ENCODE data around the gene POLN. TPM values are rescaled to one million over a fixed set of nuclear protein-coding genes. Genes with fewer than 3 reads are reported as not detected.

The POLN gene
- total RNA-seq, 3 donors from 2014 or later, result 1.4 to 4.6 (median 1.4) TPM

DNA sequence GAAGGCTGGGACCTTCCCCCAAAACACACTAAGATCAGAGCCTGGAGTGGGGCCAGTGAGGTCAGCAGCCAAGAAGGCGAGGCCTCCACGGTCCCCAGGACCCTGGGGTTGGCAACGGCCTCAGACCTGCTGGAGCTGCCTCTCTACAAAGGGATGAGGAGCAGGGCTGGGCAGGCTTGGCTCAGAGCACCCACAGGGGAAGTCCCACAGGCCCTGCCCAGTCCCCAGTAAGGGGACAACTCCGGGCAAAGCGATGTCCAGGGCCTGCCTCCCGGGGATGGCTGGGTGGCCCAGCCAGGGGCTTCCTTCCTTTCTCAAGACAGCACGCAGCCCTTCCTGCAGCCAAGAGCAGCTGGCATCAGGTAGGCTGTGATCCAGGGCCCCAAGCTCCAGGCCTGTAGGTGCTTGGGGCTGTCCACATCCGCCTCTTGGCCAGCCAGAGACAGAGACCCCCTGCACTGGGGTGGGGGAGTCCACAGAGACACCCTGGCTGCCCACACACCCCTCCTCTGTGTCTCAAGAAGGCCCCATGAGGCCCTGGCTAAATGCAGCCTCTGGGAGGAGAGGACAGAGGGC is 14.3 kb upstream of the POLN start:
- ATAC-seq (no peak), DNase-seq (peak; percentile 2 to 56 (median 31))
- TF ChIP-seq, protein P1, sequence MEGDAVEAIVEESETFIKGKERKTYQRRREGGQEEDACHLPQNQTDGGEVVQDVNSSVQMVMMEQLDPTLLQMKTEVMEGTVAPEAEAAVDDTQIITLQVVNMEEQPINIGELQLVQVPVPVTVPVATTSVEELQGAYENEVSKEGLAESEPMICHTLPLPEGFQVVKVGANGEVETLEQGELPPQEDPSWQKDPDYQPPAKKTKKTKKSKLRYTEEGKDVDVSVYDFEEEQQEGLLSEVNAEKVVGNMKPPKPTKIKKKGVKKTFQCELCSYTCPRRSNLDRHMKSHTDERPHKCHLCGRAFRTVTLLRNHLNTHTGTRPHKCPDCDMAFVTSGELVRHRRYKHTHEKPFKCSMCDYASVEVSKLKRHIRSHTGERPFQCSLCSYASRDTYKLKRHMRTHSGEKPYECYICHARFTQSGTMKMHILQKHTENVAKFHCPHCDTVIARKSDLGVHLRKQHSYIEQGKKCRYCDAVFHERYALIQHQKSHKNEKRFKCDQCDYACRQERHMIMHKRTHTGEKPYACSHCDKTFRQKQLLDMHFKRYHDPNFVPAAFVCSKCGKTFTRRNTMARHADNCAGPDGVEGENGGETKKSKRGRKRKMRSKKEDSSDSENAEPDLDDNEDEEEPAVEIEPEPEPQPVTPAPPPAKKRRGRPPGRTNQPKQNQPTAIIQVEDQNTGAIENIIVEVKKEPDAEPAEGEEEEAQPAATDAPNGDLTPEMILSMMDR (IDR thresholded peaks at IDR 0.05), result no peak
- intact Hi-C loops (cut with DNase I, micrococcal nuclease), result no loop called here
- Histone ChIP-seq H3K4me3 (no peak overlapping the region), H3K9me3 (no peaks in the 10 kb centered on the region), H3K4me1 (ENCODE audit: low read depth) (peaks cover 19% of the 10 kb centered on the region), H3K36me3 (ENCODE audit: low read depth) (peaks cover 3% of the 10 kb centered on the region)

DNA sequence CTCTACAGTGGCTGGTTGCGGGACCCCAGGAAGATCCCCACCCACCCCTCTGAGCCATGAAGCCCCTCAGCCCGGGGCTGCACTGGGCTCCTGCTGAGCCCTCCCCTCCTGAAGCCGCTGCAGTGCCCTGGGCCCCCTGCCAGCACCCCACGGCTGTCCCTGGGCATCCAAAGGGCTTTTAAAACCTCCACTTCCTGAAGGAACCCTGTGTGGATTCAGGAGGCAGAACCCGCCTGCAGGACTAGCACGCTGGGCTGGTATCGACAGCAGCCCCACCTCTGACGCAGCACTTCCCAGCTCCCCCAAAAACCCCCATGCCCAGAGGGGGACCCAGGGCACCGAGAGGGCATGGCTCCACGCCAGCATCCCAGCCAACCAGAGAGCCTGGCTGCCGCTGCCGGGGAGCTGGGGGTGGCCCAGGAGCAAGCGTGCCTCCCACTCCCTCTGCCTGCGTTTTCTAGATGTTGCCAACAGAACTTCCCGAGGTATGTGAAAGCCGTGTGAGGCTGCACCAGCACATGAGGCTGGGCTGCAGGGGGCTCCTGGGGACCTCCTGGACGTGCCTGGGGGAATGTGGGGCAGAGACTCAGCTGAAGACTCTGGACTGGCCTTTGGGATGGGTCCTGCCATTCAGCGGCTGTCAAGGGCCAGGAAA is 13.7 kb upstream of the POLN start:
- ATAC-seq, result no peak

DNA sequence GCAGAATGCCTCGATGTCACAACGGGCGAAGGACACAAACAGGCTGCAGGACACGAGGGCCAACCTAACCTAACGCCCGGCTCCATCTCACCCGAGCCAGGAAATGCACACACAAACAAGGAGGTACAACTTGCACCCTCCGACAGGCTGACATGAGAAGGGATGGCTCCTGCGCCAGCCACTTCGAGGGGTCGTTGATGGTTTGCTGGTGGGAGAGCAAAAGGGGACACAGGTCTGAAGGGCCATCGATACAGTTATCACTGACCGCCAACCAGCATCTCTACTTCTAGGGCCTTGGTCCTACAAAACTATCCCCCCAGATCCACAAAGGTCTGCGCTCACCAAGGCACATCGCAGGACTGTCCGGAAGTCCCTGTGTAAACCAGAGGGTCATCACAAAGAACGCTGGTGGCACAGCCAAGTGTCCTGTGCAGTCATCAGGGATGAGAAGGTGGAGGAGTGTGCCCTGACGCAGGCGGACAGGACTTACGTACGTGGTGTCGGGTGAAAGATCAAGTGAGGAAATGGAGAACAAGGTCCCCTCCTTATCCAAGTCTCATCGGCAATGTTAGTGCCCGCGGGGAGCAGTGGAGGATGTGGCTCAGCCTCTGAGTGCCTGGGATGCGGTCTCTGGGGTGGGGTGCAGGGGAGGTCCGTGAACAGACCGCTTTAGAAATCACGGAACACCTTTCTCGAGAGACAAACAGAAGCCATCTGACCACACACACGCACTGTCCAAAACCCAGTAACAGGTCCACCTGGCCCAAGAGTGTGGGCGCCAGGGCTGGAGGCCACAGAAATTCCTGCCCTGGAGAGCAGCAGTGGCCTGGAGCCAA is 13.0 kb upstream of the POLN start:
- intact Hi-C loops (cut with DNase I, micrococcal nuclease), result no loop called here
- DNase-seq (peak in 2 of 3 donors; percentile 24 to 36), ATAC-seq (no peak)
- H3K4me1 ChIP-seq (ENCODE audit: low read depth), result peaks cover 8% of the 10 kb centered on the region
- H3K9me3 ChIP-seq, result no peaks in the 10 kb centered on the region
- TF ChIP-seq, protein P1 (IDR thresholded peaks at IDR 0.05), result no peak
- peaks cover 3% of the 10 kb centered on the region for H3K36me3 ChIP-seq (ENCODE audit: low read depth)
- no peak overlapping the region for H3K4me3 ChIP-seq

More for the DNA sequence above, 13.7 kb upstream of the POLN start:
- peaks cover 3% of the 10 kb centered on the region for H3K36me3 ChIP-seq (ENCODE audit: low read depth)
- H3K9me3 ChIP-seq, result no peaks in the 10 kb centered on the region
- H3K4me3 ChIP-seq, result no peak overlapping the region
- peak; percentile 7 to 55 (median 25) for DNase-seq
- H3K4me1 ChIP-seq (ENCODE audit: low read depth), result peaks cover 15% of the 10 kb centered on the region
- TF ChIP-seq, protein P1 (IDR thresholded peaks at IDR 0.05), result no peak
- intact Hi-C loops (cut with DNase I, micrococcal nuclease), result no loop called here

DNA sequence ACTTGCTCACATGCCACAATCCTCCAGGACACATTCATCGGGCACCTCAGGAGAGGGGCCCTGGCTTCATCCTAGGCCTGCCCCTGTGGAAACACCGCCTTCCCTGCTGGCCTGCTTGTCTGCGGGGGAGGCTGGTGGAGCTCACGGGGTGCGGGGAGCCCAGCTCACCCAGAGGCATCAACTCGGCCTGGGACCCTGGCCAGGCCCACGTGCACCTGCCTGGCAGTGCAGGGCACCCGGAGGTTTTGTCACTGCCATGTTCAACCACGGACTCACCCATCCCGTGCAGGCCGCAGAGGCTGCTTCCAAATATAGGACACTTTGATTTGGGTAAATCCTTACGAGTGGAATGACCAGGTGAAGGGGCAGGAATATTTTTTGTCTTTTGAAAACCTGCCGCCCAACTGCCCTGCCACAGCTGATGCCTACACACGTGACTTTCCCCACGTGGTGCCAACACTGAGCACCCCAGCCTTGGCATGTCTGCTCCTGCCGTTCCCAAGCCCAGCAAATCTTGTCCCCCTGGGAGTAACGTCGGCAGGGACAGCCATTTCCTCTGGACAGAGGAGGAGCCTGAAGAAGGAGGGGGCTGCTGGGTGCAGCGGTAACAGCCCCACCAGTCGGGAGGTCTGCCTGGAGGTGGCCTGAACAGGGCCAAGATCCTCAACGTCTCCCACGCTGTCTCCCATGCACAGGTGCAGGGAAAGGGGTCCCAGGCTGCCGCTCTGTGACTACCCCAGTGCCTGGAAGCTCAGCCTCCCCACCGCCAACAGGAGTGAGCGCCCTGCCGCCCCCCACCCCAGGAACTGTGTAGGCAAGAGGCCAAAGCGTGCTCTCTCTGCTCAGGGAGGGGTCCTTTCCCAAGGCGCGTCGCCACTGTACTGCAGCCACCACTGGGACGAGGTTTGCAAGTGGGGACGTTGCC is 11.5 kb upstream of the POLN start:
- DNase-seq (peak in 2 of 3 donors; percentile 22 to 47), ATAC-seq (no peak)
- no peaks in the 10 kb centered on the region for H3K9me3 ChIP-seq
- no peak overlapping the region for H3K4me3 ChIP-seq
- intact Hi-C loops (cut with DNase I, micrococcal nuclease), result no loop called here
- peaks cover 3% of the 10 kb centered on the region for H3K36me3 ChIP-seq (ENCODE audit: low read depth)
- TF ChIP-seq, protein P1 (IDR thresholded peaks at IDR 0.05), result no peak
- H3K4me1 ChIP-seq (ENCODE audit: low read depth), result peaks cover 5% of the 10 kb centered on the region

DNA sequence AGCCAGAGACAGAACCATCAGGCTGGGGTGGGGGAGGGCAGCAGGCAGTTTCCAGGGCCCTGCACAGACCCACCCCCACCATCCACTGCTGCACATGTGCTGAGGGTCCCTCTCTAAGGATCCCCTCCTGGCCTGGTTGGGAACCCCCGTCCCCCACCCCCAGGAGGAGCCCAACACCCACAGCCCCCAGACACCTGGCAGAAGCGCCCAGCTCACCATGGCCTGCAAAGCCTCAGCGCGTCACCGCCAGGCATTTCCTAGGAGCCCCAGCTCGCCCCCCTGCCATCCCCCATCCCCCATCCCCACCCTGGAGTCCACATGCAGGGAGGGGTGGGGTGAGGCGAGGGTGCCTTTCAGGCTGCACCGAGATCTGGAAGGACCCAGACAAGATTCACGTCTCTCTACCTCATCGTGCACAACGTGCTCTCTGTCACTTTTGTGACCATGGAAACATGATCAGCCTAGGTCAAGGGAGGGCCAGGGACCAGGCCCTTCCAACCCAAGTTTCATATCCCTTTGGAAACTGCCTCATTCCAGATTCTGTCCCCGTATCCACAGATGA is 10.7 kb upstream of the POLN start:
- no peak for ATAC-seq
- Histone ChIP-seq H3K4me3 (no peak overlapping the region), H3K36me3 (ENCODE audit: low read depth) (peaks cover 3% of the 10 kb centered on the region), H3K4me1 (ENCODE audit: low read depth) (no peaks in the 10 kb centered on the region), H3K9me3 (no peaks in the 10 kb centered on the region)
- peak in 1 of 3 donors; percentile 48 for DNase-seq
- intact Hi-C loops (cut with DNase I, micrococcal nuclease), result no loop called here
- TF ChIP-seq, protein P1 (IDR thresholded peaks at IDR 0.05), result no peak

All from mucosa of descending colon (tissue), 3 donors.